LNCaP clone FGC (cell line): ENCODE data around the gene RNU2-63P.
"Not testable (repeated sequence)": the region's sequence is repeated elsewhere in the genome, so short reads cannot be mapped to it uniquely, and the experiment has no call there.

Source experiments
- DNase-seq: peaks from one replicate; pipeline ENCODE4 v3.0.0-alpha.2; 2011; ENCODE audit warnings: low read depth
- H3K4me3 ChIP-seq: 2 replicates; pipeline ENCODE4 v1.5.1; 2011; ENCODE audit warnings: mild to moderate bottlenecking, low read depth, low read length, control low read depth
- TF ChIP-seq, protein P1 (sequence below): IDR thresholded peaks from 2 replicates; pipeline ENCODE4 v1.5.1; 2012; ENCODE audit warnings: mild to moderate bottlenecking; ENCODE audit not compliant: control insufficient read depth, insufficient read depth; ENCODE audit errors: extremely low read depth

The RNU2-63P gene

DNA sequence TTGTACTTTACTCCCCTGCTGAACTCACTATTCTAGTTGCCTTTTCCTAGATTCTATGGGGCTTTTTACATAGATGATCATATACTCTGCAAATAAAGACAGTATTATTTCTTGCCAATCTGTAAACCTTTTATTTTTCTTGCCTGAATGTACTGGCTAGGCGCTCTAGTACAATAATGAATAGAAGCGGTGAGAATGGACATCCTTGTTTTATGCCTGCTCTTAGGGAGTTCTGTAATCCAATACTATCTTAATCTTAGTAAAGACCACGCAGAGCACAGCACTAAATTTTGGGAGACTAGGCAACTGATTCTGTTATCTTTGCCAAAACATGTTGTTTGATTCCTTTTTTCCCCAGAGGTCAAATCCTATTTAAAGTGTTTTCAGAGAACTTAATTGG lies 32.2 kb upstream of the RNU2-63P start:
- no peak for DNase-seq
- TF ChIP-seq, protein P1, sequence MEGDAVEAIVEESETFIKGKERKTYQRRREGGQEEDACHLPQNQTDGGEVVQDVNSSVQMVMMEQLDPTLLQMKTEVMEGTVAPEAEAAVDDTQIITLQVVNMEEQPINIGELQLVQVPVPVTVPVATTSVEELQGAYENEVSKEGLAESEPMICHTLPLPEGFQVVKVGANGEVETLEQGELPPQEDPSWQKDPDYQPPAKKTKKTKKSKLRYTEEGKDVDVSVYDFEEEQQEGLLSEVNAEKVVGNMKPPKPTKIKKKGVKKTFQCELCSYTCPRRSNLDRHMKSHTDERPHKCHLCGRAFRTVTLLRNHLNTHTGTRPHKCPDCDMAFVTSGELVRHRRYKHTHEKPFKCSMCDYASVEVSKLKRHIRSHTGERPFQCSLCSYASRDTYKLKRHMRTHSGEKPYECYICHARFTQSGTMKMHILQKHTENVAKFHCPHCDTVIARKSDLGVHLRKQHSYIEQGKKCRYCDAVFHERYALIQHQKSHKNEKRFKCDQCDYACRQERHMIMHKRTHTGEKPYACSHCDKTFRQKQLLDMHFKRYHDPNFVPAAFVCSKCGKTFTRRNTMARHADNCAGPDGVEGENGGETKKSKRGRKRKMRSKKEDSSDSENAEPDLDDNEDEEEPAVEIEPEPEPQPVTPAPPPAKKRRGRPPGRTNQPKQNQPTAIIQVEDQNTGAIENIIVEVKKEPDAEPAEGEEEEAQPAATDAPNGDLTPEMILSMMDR = no peak
- no peak overlapping the region for H3K4me3 ChIP-seq

DNA sequence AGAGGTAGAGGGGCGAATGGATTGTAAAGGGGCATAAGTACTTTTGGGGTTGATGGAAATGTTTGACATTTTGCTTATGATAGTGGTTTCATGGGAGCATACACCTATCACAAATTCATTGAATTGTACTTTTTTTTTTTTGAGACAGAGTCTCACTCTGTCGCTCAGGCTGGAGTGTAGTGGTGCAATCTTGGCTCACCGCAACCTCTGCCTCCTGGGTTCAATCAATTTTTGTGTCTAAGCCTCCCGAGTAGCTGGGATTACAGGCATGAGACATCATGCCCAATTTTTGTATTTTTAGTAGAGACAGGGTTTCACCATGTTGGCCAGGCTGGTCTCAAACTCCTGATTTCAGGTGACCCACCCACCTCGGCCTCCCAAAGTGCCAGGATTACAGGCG lies 29.2 kb upstream of the RNU2-63P start:
- DNase-seq, H3K4me3 ChIP-seq: not testable (repeated sequence)

DNA sequence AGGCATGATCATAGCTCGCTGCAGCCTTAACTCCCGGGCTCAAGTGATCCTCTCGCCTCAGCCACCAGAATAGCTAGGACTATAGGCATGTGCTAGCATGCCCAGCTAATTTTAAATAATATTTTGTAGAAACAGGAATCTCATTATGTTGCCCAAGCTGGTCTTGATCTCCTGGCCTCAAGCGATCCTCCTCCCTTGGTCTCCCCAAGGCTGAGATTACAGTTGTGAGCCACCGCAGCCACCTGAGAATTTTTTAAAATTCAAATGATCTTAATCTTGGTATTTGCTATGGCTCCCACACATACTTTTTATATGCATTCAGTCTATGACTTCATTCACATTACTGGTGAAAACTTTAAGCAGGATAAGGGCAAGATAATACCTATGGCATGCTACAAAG lies 26.1 kb upstream of the RNU2-63P start:
- H3K4me3 ChIP-seq = no peak overlapping the region
- no peak for DNase-seq
- TF ChIP-seq, protein P1 = no peak

GRCh38 chr2:88038263-88039105 lies 22.1 kb upstream of the RNU2-63P start:
- DNase-seq = no peak
- no peak overlapping the region for H3K4me3 ChIP-seq
- TF ChIP-seq, protein P1 = no peak

- no peak overlapping the region for H3K4me3 ChIP-seq
- DNase-seq = no peak
- TF ChIP-seq, protein P1 = no peak
Observed at GRCh38 chr2:88036606-88037005, 20.3 kb upstream of the RNU2-63P start.

- no peak overlapping the region for H3K4me3 ChIP-seq
- DNase-seq = no peak
- TF ChIP-seq, protein P1 = no peak
Observed at GRCh38 chr2:88036182-88036581, 19.8 kb upstream of the RNU2-63P start.

DNA sequence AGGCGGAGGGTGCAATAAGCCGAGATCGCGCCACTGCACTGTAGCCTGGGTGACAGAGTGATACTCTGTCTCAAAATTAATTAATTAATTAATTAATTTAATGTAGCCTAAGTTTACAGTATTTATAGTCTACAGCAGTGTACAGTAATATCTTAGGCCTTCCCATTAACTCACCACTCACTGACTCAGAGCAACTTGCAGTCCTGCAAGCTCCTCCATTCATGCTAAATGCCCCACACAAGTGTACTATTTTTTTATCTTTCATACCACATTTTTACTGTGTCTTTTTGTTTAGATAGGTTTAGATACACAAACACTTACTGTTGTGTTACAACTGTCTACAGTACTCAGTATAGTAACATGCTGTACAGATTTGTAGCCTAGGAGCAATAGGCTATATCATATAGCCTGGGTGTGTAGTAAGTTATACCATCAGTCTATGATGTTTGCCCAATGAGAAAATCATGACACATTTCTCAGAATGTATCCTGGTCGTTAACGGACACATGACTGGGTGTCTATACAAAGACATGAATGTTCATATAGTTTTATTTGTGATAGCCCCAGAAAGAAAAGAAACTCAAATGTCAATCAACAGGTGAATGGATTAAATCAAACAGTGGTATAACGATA lies 15.8 kb upstream of the RNU2-63P start:
- no peak overlapping the region for H3K4me3 ChIP-seq
- no peak for DNase-seq
- TF ChIP-seq, protein P1 = no peak
